Measurements from ENCODE around the gene KRTAP15-1.

GRCh38 chr21:30447056-30447455 is 7.0 kb downstream of the KRTAP15-1 start:
- TF ChIP-seq CTCF (IDR thresholded peaks at IDR 0.05), result no peak
- no peak for TF ChIP-seq POLR2A (IDR thresholded peaks at IDR 0.05)

All from esophagus squamous epithelium (tissue), 4 donors.